Osteocyte (in vitro differentiated cells): ENCODE measurements around the gene PLCB1. TPM values are rescaled to one million over a fixed set of nuclear protein-coding genes. Genes with fewer than 3 reads are reported as not detected.

Source experiments
- DNase-seq: peaks from one replicate; pipeline ENCODE4 v3.0.0; 2021; ENCODE audit warnings: mixed read lengths; ENCODE audit not compliant: unreplicated experiment; ENCODE audit errors: extremely low spot score
- H3K27ac Mint-ChIP-seq: one replicate; pipeline ENCODE4 v1.8.0; 2021; ENCODE audit warnings: mild to moderate bottlenecking, mixed read lengths; ENCODE audit not compliant: unreplicated experiment
- H3K27me3 Mint-ChIP-seq: one replicate; pipeline ENCODE4 v1.8.0; 2021; ENCODE audit warnings: mixed read lengths; ENCODE audit not compliant: unreplicated experiment
- H3K36me3 Mint-ChIP-seq: one replicate; pipeline ENCODE4 v1.8.0; 2021; ENCODE audit warnings: mixed read lengths; ENCODE audit not compliant: unreplicated experiment
- H3K4me1 Mint-ChIP-seq: one replicate; pipeline ENCODE4 v1.8.0; 2021; ENCODE audit warnings: mixed read lengths; ENCODE audit not compliant: unreplicated experiment
- H3K4me3 Mint-ChIP-seq: one replicate; pipeline ENCODE4 v1.8.0; 2021; ENCODE audit warnings: mild to moderate bottlenecking, moderate library complexity, mixed read lengths; ENCODE audit not compliant: unreplicated experiment
- H3K9me3 Mint-ChIP-seq: one replicate; pipeline ENCODE4 v1.8.0; 2021; ENCODE audit warnings: mixed read lengths; ENCODE audit not compliant: unreplicated experiment
- total RNA-seq: library from RNA; stranded (reverse); gene quantifications from 2 replicates; pipeline ENCODE4 v1.2.1, GENCODE V29; 2021
- TF ChIP-seq, protein P1 (sequence below): fragments of 200-600 bp; sonication (generic); IDR thresholded peaks from 2 replicates; pipeline ENCODE4 v1.5.0; 2021; ENCODE audit warnings: antibody characterized with exemption, mild to moderate bottlenecking, moderate library complexity

The PLCB1 gene
- total RNA-seq, 1 donor from 2014 or later: 33.3 TPM

GRCh38 chr20:8447262-8448120 is 315.4 kb downstream of the PLCB1 start:
- no peaks in the 10 kb centered on the region for H3K9me3 Mint-ChIP-seq
- no peak for DNase-seq
- no peaks in the 10 kb centered on the region for H3K4me1 Mint-ChIP-seq
- no peak overlapping the region for H3K27ac Mint-ChIP-seq
- TF ChIP-seq, protein P1, sequence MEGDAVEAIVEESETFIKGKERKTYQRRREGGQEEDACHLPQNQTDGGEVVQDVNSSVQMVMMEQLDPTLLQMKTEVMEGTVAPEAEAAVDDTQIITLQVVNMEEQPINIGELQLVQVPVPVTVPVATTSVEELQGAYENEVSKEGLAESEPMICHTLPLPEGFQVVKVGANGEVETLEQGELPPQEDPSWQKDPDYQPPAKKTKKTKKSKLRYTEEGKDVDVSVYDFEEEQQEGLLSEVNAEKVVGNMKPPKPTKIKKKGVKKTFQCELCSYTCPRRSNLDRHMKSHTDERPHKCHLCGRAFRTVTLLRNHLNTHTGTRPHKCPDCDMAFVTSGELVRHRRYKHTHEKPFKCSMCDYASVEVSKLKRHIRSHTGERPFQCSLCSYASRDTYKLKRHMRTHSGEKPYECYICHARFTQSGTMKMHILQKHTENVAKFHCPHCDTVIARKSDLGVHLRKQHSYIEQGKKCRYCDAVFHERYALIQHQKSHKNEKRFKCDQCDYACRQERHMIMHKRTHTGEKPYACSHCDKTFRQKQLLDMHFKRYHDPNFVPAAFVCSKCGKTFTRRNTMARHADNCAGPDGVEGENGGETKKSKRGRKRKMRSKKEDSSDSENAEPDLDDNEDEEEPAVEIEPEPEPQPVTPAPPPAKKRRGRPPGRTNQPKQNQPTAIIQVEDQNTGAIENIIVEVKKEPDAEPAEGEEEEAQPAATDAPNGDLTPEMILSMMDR: no peak
- no peaks in the 10 kb centered on the region for H3K27me3 Mint-ChIP-seq
- H3K4me3 Mint-ChIP-seq: no peak overlapping the region
- no peaks in the 10 kb centered on the region for H3K36me3 Mint-ChIP-seq

GRCh38 chr20:8449123-8449522 is 317.1 kb downstream of the PLCB1 start:
- DNase-seq: no peak
- Mint-ChIP-seq H3K4me3 (no peak overlapping the region), H3K27ac (no peak overlapping the region), H3K36me3 (no peaks in the 10 kb centered on the region), H3K4me1 (no peaks in the 10 kb centered on the region), H3K27me3 (no peaks in the 10 kb centered on the region), H3K9me3 (no peaks in the 10 kb centered on the region)
- TF ChIP-seq, protein P1: no peak

DNA sequence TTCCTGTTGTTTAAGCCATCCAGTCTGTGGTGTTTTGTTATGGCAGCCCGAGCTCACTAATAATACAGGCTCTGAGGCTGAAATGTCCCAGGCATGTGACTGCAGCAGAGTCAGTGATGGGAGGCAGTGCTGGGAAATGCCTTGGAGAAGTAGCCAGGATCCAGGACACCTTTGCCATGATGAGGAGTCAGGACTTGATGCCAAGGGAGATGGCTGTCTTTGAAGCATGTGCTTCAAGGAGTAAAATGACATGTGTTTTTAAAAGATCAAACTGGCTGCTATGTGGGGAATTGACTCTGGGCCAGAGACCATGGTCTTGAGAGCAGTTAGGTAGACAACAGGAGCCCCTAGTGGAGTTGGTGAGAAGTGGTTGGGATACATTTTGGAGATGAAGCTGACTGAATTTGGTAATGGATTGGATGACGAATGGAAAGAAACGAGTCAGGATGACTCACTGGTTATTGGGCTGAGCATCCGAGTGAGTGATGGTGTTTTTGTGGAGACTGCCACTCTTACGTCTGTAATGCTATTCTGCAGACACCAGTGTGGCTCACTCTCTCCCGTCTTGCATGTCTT is 322.2 kb downstream of the PLCB1 start:
- TF ChIP-seq, protein P1: peak; percentile 46

GRCh38 chr20:8456765-8457164 is 324.7 kb downstream of the PLCB1 start:
- Mint-ChIP-seq H3K36me3 (no peaks in the 10 kb centered on the region), H3K27ac (no peak overlapping the region), H3K4me1 (peaks cover 6% of the 10 kb centered on the region), H3K4me3 (no peak overlapping the region), H3K27me3 (no peaks in the 10 kb centered on the region), H3K9me3 (no peaks in the 10 kb centered on the region)
- no peak for DNase-seq
- TF ChIP-seq, protein P1: no peak

More for the DNA sequence above, 322.2 kb downstream of the PLCB1 start:
- no peak overlapping the region for H3K4me3 Mint-ChIP-seq
- peaks cover 6% of the 10 kb centered on the region for H3K4me1 Mint-ChIP-seq
- no peak for DNase-seq
- H3K9me3 Mint-ChIP-seq: no peaks in the 10 kb centered on the region
- H3K36me3 Mint-ChIP-seq: no peaks in the 10 kb centered on the region
- no peak overlapping the region for H3K27ac Mint-ChIP-seq
- H3K27me3 Mint-ChIP-seq: no peaks in the 10 kb centered on the region

GRCh38 chr20:8457978-8458377 is 325.9 kb downstream of the PLCB1 start:
- H3K4me1 Mint-ChIP-seq: peaks cover 6% of the 10 kb centered on the region
- no peaks in the 10 kb centered on the region for H3K27me3 Mint-ChIP-seq
- no peaks in the 10 kb centered on the region for H3K36me3 Mint-ChIP-seq
- DNase-seq: no peak
- H3K9me3 Mint-ChIP-seq: no peaks in the 10 kb centered on the region
- H3K4me3 Mint-ChIP-seq: no peak overlapping the region
- TF ChIP-seq, protein P1: no peak
- no peak overlapping the region for H3K27ac Mint-ChIP-seq
